PFSK-1 (cell line): Measurements from ENCODE around the gene ERFL.

Source experiments
- FOXP2 ChIP-seq: optimal IDR thresholded peaks from 2 replicates; pipeline ENCODE3; 2011; ENCODE audit warnings: borderline replicate concordance, control low read depth, inconsistent platforms; ENCODE audit not compliant: insufficient read depth; ENCODE audit errors: extremely low read length, extremely low read depth
- POLR2AphosphoS5 ChIP-seq: IDR thresholded peaks from 2 replicates; pipeline ENCODE4 v1.6.1; 2012; ENCODE audit warnings: low read depth, mild to moderate bottlenecking, control low read depth, low read length, moderate library complexity
- SIN3A ChIP-seq: IDR thresholded peaks from 2 replicates; pipeline ENCODE4 v1.6.1; 2012; ENCODE audit warnings: mild to moderate bottlenecking, low read length, moderate library complexity, borderline replicate concordance; ENCODE audit not compliant: insufficient read depth
- TAF1 ChIP-seq: IDR thresholded peaks from 2 replicates; pipeline ENCODE4 v1.6.1; 2012; ENCODE audit warnings: low read length, control low read depth, borderline replicate concordance; ENCODE audit not compliant: insufficient read depth
- TF ChIP-seq, protein P1 (sequence below), 2 experiments: IDR thresholded peaks; 2 replicates each; pipeline versions ENCODE4 v1.6.1 to v1.8.0; 2011 to 2012; ENCODE audit warnings: low read depth in 2 of 2, low read length in 2 of 2, control low read depth in 1 of 2, inconsistent platforms in 1 of 2, mild to moderate bottlenecking in 1 of 2, moderate library complexity in 1 of 2; ENCODE audit not compliant: insufficient read depth in 1 of 2

The ERFL gene

DNA sequence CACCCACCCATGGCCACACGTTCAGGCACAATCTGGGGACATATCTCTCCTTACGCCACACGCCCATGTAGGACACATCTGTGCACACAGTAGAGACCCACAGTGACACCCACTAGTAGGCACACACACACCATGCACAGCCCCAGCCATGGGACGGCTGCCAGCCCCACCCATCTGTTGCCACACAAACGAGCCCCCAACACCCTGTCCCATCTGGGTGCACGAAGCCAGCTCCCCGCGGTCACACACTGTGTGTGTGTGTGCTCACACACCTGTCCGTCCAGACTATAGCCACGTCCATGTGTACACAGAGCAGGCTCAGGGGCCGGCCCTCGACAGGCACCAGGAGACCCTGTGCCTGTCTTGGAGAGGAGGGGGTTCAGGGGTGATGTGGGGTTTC is 10.6 kb downstream of the ERFL start:
- TF ChIP-seq FOXP2, result no peak
- no peak for TF ChIP-seq TAF1
- TF ChIP-seq POLR2AphosphoS5, result no peak

DNA sequence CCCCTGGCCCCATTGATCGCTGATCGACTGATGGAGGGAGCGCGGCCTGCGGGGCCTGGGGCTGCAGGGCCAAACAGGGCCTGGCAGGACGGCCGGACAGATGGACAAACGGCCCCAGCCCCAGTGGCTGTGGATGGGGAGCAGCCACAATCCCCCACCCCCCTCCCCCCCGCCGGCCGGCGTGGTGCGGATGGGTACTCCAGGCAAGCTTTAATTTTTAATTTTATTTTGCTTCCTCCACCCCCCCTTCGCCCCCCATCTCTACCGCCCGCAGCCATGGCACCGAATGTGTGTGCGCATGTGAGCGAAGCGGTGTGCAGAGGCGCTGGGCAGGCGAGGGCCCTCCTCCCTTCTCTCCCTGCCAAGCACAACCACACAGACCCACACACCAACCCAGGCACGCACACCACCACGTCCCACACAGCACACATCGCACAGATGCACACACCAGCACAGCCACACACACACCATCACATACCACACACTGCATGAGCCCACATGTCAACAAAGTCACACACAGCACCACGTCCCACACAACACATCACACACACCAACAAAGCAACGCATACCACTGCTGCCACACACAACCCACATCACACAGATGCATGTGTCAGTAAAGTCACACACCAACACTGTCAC is 12.4 kb downstream of the ERFL start:
- TF ChIP-seq TAF1 (no peak), POLR2AphosphoS5 (no peak), FOXP2 (no peak), SIN3A (no peak)
- TF ChIP-seq, protein P1, sequence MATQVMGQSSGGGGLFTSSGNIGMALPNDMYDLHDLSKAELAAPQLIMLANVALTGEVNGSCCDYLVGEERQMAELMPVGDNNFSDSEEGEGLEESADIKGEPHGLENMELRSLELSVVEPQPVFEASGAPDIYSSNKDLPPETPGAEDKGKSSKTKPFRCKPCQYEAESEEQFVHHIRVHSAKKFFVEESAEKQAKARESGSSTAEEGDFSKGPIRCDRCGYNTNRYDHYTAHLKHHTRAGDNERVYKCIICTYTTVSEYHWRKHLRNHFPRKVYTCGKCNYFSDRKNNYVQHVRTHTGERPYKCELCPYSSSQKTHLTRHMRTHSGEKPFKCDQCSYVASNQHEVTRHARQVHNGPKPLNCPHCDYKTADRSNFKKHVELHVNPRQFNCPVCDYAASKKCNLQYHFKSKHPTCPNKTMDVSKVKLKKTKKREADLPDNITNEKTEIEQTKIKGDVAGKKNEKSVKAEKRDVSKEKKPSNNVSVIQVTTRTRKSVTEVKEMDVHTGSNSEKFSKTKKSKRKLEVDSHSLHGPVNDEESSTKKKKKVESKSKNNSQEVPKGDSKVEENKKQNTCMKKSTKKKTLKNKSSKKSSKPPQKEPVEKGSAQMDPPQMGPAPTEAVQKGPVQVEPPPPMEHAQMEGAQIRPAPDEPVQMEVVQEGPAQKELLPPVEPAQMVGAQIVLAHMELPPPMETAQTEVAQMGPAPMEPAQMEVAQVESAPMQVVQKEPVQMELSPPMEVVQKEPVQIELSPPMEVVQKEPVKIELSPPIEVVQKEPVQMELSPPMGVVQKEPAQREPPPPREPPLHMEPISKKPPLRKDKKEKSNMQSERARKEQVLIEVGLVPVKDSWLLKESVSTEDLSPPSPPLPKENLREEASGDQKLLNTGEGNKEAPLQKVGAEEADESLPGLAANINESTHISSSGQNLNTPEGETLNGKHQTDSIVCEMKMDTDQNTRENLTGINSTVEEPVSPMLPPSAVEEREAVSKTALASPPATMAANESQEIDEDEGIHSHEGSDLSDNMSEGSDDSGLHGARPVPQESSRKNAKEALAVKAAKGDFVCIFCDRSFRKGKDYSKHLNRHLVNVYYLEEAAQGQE (IDR thresholded peaks at IDR 0.05; ENCODE audit: insufficient read depth in 1 of 2, low read depth in 2 of 2, low read length in 2 of 2), result no peak

DNA sequence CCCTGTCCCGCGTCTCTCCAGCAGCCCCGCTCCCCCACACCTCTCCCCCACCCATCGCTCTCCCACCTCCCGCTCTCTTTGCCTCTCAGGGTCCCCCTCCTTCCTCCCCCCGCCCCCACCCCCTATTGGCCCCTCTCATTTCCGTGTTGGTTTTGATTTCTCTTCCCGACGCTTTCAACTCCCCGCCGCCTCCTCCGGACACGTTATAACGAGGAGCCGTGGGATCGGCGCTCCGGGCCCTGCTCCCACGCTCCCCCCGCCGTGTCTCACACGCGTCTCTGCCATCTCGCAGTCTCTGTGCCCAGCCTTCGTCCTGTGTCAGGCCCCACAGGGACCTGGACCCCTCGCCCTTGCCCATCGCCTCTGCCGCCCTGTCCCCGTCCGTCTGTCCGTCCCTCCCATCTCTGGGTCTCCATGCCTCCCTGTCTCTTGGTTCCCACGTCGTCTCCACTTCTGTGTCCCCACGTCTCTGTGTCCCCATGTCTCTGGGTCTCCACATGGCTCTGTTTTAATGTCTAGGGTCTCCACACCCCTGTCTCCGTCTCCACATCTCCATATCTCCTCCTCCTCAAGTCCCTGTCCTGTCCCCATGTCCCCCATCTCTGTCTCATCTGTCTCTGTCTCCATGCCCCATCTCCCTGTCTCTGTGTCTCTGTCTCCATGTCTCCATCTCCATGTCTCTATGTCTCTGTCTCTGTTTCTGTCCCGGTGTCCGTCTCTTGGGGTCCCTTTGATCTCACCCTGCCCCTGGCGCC is 13.1 kb downstream of the ERFL start:
- TF ChIP-seq, protein P1 (IDR thresholded peaks at IDR 0.05; ENCODE audit: insufficient read depth in 1 of 2, low read depth in 2 of 2, low read length in 2 of 2), result no peak
- no peak for TF ChIP-seq TAF1
- no peak for TF ChIP-seq SIN3A
- TF ChIP-seq FOXP2, result no peak
- no peak for TF ChIP-seq POLR2AphosphoS5

DNA sequence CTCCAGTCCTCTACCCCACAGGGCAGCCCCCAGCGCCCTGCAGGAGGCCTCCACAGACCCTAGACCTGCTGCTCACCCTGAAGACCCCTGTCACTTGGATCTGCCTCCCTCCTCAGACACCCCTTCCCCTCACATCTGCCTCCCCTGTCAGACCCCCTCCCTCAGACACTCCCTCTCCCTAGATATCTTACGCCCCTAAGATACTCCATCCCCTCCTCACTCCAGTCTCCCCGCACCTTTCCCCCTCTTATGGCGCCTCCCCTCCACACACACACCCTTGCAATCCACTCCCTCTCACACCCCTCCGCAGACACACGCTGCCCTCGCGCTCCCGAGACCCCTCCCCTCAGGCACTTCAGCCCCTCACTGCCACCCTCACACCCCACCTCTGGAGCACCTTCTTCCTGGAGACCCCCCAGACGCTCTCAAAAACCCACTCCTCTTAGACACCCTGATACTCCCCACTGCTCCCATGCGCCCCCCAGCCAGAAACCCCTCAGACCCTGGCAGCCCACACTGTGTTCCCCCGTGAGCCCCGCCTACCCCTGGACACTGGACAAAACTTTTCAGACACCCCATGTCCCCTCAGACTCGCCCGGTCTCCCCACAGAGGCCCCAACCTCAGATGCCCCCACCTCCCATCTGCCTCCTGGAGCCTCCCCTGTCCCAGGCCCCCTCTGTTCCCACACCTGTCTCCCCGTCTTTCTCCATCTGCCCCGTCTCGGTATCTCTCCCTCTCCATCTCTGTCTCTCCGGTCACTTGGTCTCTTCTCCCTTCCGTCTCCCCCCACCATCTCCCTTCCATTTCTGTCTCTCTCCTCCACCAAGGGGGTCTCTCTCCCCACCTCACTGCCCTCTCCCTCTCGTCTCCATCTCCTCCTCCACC is 14.5 kb downstream of the ERFL start:
- TF ChIP-seq POLR2AphosphoS5, result no peak
- TF ChIP-seq, protein P1 (IDR thresholded peaks at IDR 0.05; ENCODE audit: insufficient read depth in 1 of 2, low read depth in 2 of 2, low read length in 2 of 2), result no peak
- TF ChIP-seq FOXP2, result no peak
- TF ChIP-seq TAF1, result no peak
- TF ChIP-seq SIN3A, result no peak

DNA sequence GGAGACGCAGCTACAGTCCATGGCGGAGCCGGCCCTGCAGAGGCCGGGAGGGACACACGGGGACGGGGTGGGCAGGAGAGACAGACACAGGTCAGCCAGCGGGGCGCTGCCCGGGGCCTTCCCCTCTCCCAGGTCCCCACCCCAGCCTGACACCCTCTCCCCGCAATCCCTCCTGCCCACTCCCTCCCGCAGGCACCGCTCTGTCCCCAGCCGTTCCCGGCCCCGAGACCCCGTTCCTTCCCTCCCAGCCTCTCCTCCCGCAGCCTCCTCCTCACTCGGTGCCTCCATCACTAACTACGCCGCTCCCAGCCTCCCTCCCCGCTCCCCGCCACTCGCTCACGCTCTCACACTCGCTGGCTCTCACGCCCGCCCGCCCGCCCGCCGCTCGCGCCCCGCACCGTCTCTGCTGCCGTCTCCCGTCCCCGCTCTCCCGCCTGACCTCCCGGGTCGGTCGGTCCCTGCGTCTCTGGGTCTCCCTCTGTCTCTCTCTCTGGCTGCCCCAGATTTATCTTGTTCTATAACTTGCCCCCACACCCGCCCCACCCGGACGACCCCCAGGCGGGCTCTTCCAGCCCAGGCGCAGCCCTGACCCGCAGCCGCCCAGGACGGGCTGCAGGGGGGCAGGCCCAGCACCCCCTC is 15.2 kb downstream of the ERFL start:
- no peak for TF ChIP-seq TAF1
- TF ChIP-seq, protein P1 (IDR thresholded peaks at IDR 0.05; ENCODE audit: insufficient read depth in 1 of 2, low read depth in 2 of 2, low read length in 2 of 2), result no peak
- no peak for TF ChIP-seq FOXP2
- TF ChIP-seq SIN3A, result no peak
- TF ChIP-seq POLR2AphosphoS5, result no peak
